Measurements from ENCODE around the gene SMURF2. TPM values are rescaled to one million over a fixed set of nuclear protein-coding genes. Genes with fewer than 3 reads are reported as not detected.

Gene SMURF2
- total RNA-seq, 1 experiment from 2014 or later, result 24.7 TPM

DNA sequence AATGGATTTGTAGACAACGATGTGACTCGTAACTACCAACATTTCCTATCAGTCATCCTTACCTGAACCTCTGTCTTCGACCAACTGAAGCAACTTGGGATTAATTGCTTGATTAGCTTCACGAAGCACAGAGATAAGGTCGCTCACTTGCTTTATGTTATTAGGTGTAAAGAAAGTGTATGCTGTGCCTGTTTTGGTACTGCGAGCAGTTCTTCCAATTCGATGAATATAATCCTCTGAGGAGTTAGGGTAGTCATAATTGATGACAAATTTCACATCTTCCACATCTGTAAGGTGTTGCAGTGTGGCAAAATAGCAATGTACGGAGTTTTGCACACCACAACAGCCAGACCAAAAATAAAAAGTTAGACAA, 161.6 kb downstream of the SMURF2 start:
- intact Hi-C loops (cut with micrococcal nuclease; ENCODE audit: unreplicated experiment), result no loop called here
- ChIA-PET CTCF (no interaction called here), POLR2A (ENCODE audit: low non-redundant PET) (interaction anchor here (0.5 to 0.6 kb wide), 2 partner anchors 51 to 182 kb away, joined by 3 to 10 read pairs; no protein-coding TSS in a partner anchor)
- no peak for DNase-seq (ENCODE audit: low spot score)
- Histone ChIP-seq H3K27ac (ENCODE audit: low read depth, low read length, poor library complexity, severe bottlenecking) (peak overlapping the region; percentile 5), H3K36me3 (ENCODE audit: insufficient read depth, low read length, poor library complexity, severe bottlenecking) (peaks cover 76% of the 10 kb centered on the region), H3K4me1 (ENCODE audit: insufficient read depth, low read length, poor library complexity, severe bottlenecking) (peaks cover 11% of the 10 kb centered on the region), H3K27me3 (replicated peaks; ENCODE audit: insufficient read depth, low read depth, low read length, poor library complexity) (no peaks in the 10 kb centered on the region), H3K9me3 (ENCODE audit: low read depth, low read length, poor library complexity, severe bottlenecking) (no peaks in the 10 kb centered on the region), H3K4me3 (ENCODE audit: low read depth, low read length, poor library complexity, severe bottlenecking) (no peak overlapping the region)
- no TSS peak for BruUV-seq (replicated peaks)
- TF ChIP-seq, protein P1, sequence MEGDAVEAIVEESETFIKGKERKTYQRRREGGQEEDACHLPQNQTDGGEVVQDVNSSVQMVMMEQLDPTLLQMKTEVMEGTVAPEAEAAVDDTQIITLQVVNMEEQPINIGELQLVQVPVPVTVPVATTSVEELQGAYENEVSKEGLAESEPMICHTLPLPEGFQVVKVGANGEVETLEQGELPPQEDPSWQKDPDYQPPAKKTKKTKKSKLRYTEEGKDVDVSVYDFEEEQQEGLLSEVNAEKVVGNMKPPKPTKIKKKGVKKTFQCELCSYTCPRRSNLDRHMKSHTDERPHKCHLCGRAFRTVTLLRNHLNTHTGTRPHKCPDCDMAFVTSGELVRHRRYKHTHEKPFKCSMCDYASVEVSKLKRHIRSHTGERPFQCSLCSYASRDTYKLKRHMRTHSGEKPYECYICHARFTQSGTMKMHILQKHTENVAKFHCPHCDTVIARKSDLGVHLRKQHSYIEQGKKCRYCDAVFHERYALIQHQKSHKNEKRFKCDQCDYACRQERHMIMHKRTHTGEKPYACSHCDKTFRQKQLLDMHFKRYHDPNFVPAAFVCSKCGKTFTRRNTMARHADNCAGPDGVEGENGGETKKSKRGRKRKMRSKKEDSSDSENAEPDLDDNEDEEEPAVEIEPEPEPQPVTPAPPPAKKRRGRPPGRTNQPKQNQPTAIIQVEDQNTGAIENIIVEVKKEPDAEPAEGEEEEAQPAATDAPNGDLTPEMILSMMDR (conservative IDR thresholded peaks at IDR 0.05; ENCODE audit: low read depth, low read length), result no peak
- TF ChIP-seq EZH2 (IDR thresholded peaks at IDR 0.05; ENCODE audit: borderline replicate concordance, low read depth, low read length, poor library complexity, severe bottlenecking), result no peak

DNA sequence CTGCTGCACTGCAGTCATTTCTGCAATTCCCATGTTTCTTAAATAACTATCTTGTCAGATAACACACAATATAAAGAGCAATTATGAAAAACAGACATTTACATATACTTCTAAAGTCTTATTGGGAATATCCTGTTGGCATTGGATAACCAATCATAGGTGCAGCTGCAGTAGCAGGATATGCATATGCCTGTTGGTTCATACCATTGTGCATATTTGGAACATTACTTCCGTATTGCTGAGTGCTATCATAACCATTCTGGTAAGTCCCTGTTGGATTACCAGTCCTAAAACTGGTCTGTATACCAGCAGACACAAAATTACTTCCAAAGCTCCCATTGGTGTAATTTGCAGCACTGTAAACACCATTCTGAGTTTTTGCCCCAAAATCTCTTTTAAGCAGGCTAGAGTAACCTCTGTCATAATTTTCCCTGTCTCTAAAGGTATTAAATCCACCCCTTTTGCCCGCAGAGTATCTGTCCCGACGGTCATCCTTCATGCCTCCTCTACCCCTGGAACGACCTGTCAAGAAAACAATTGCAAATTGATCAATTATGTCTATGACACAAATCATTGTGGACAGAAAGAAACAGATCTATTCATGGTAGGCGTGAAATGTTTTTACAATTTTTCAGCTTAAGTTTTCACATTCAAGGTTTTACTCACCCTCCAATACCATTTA, 162.2 kb downstream of the SMURF2 start:
- TF ChIP-seq, protein P1 (conservative IDR thresholded peaks at IDR 0.05; ENCODE audit: low read depth, low read length), result no peak
- no peak for TF ChIP-seq EZH2 (IDR thresholded peaks at IDR 0.05; ENCODE audit: borderline replicate concordance, low read depth, low read length, poor library complexity, severe bottlenecking)
- CTCF ChIA-PET, result no interaction called here
- intact Hi-C loops (cut with micrococcal nuclease; ENCODE audit: unreplicated experiment), result loop anchor here (5.0 kb wide), 1 partner anchor 78 kb away; no protein-coding TSS in a partner anchor
- Histone ChIP-seq H3K4me3 (ENCODE audit: low read depth, low read length, poor library complexity, severe bottlenecking) (no peak overlapping the region), H3K27ac (ENCODE audit: low read depth, low read length, poor library complexity, severe bottlenecking) (peak overlapping the region; percentile 5), H3K27me3 (replicated peaks; ENCODE audit: insufficient read depth, low read depth, low read length, poor library complexity) (no peaks in the 10 kb centered on the region), H3K9me3 (ENCODE audit: low read depth, low read length, poor library complexity, severe bottlenecking) (no peaks in the 10 kb centered on the region), H3K4me1 (ENCODE audit: insufficient read depth, low read length, poor library complexity, severe bottlenecking) (peaks cover 15% of the 10 kb centered on the region), H3K36me3 (ENCODE audit: insufficient read depth, low read length, poor library complexity, severe bottlenecking) (peaks cover 74% of the 10 kb centered on the region)
- BruUV-seq (replicated peaks), result no TSS peak
- POLR2A ChIA-PET (ENCODE audit: low non-redundant PET), result interaction anchor here (0.6 kb wide), 1 partner anchor 50 kb away, joined by 3 read pairs; no protein-coding TSS in a partner anchor
- DNase-seq (ENCODE audit: low spot score), result no peak

DNA sequence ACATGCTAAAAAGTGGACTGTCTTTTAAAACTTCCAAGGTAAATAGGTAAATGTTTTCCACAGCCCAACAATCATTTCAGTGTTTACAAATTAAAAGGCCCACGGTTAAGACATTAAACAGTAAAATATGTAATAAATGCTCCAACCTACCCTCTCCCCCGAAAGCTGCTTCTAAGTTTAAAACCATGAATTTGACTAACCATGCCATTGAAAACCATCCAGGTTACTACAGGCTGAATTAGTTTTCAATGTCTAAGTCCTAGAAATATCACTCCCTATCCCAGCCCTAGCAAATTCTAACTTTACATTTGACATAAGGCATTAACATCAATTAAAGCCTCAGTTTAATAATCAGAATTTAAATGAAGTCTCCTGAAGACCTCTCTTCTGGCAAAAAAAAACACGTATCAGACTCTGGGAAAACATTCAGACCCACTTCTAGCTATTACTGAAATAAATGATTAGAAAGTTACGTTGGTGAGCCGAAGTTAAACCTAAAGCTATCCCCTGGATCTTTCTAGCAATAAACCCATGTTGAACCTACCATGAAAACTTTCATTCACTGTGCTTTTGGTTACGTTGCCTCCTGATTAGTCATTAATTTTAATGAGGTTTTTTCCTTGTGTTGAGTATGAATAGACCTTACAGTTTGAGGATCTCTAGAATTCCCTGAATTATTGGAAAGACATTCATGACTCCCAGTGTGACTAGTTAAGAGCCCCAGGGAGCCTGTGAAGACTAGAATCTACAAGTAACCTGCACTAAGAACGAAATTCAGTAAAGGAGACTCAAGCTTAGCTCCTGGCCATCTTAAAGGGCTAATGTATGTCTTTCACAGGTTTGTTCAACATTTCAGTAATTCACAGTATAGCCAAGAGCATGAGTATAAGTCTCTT, 163.6 kb downstream of the SMURF2 start:
- intact Hi-C loops (cut with micrococcal nuclease; ENCODE audit: unreplicated experiment), result loop anchor here (5.0 kb wide), 1 partner anchor 76 kb away; no protein-coding TSS in a partner anchor
- Histone ChIP-seq H3K4me3 (ENCODE audit: low read depth, low read length, poor library complexity, severe bottlenecking) (no peak overlapping the region), H3K36me3 (ENCODE audit: insufficient read depth, low read length, poor library complexity, severe bottlenecking) (peaks cover 64% of the 10 kb centered on the region), H3K27me3 (replicated peaks; ENCODE audit: insufficient read depth, low read depth, low read length, poor library complexity) (no peaks in the 10 kb centered on the region), H3K4me1 (ENCODE audit: insufficient read depth, low read length, poor library complexity, severe bottlenecking) (peaks cover 15% of the 10 kb centered on the region), H3K27ac (ENCODE audit: low read depth, low read length, poor library complexity, severe bottlenecking) (peak overlapping the region; percentile 84), H3K9me3 (ENCODE audit: low read depth, low read length, poor library complexity, severe bottlenecking) (no peaks in the 10 kb centered on the region)
- ChIA-PET POLR2A (ENCODE audit: low non-redundant PET) (interaction anchor here (0.6 to 1.1 kb wide), 5 partner anchors 8 to 877 kb away, joined by 3 to 15 read pairs (median 3); partner anchors contain the start of gene CEP95), CTCF (no interaction called here)
- DNase-seq (ENCODE audit: low spot score), result no peak
- no TSS peak for BruUV-seq (replicated peaks)
- TF ChIP-seq EZH2 (IDR thresholded peaks at IDR 0.05; ENCODE audit: borderline replicate concordance, low read depth, low read length, poor library complexity, severe bottlenecking), result no peak
- TF ChIP-seq, protein P1 (conservative IDR thresholded peaks at IDR 0.05; ENCODE audit: low read depth, low read length), result no peak

Data from A673 (cell line).